Measurements from ENCODE around the gene CEND1. TPM values are rescaled to one million over a fixed set of nuclear protein-coding genes. Genes with fewer than 3 reads are reported as not detected.
A peak's percentile ranks its signal among the peaks of the same experiment; 100 is the strongest.

The CEND1 gene
- total and polyA plus RNA-seq, 2 of the 13 experiments (the other 11 are each of a cell fraction or from before 2014, with no cell fraction given): not detected

DNA sequence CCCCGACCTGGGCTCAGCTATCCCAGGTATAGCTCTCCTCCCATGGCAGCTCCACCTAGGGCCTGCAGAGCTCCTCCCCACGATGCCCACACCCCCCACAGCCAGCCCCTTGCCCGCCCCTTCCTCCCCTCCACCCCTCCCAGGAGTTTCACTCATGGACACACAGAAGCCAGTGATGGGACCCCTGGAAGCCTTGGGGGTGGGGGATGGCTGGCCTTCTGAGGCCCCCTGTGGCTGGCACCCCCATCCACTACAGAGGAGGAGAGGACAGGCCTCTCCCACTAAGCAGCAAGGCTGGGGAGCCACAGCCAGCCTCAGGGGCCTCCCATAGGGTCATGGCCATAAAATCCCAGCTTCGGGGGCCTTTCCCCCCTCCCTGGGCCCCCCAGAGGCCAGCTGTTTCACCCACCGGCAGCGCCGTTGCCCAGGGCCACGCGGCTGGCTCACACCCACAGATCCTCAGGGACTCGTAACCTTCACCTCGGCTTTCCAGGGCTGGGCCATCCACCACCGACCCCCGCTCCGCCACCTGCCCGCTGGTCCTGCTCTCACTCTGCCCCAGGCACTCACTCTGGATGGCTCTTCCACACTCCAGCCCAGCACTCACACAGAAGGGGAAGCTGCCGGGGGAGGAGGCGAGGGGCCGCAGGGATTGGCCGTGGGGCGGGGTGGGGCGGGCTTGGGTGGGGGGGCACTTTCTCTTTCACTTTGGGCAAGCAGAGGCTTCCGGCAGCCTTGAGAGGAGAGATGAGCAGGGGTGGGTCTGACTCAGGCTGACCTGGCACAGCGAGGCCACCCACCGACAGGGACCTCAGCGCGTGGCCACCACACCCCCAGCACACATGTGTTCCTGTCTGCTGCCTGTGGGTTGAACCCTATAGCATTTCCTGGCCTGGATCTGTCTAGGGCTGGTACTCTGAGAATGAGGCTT, 6.0 kb upstream of the CEND1 start (continued):
- TF ChIP-seq ZNF501 (CRISPR knock-in tag; IDR thresholded peaks at IDR 0.05) (no peak), NFYC (CRISPR knock-in tag; IDR thresholded peaks at IDR 0.05) (0 out of 2 replicates have a peak, but pooled peaks have one; percentile 28), IKZF1 (IDR thresholded peaks at IDR 0.05) (no peak), ELF3 (CRISPR knock-in tag; IDR thresholded peaks at IDR 0.05) (peak; percentile 29; the same call in 1 of the 2 replicates), ZNF138 (CRISPR knock-in tag; IDR thresholded peaks at IDR 0.05; ENCODE audit: low read depth) (peak; percentile 38; the same call in 1 of the 2 replicates), SALL1 (CRISPR knock-in tag; IDR thresholded peaks at IDR 0.05) (0 out of 2 replicates have a peak, but pooled peaks have one; percentile 2), ZNF747 (CRISPR knock-in tag; IDR thresholded peaks at IDR 0.05; ENCODE audit: borderline replicate concordance) (0 out of 2 replicates have a peak, but pooled peaks have one; percentile 22), ZNF430 (CRISPR knock-in tag; IDR thresholded peaks at IDR 0.05) (no peak), MYC (CRISPR knock-in tag; IDR thresholded peaks at IDR 0.05; ENCODE audit: borderline replicate concordance) (peak; percentile 34; the same call in 1 of the 2 replicates), SAP130 (CRISPR knock-in tag; IDR thresholded peaks at IDR 0.05; ENCODE audit: low read depth) (peak; percentile 89), MTA1 (CRISPR knock-in tag; IDR thresholded peaks at IDR 0.05; ENCODE audit: borderline replicate concordance) (peak; percentile 2; the same call in 1 of the 2 replicates), ZNF839 (CRISPR knock-in tag; IDR thresholded peaks at IDR 0.05; ENCODE audit: borderline replicate concordance) (0 out of 2 replicates have a peak, but pooled peaks have one; percentile 18), FOSL2 (CRISPR knock-in tag; IDR thresholded peaks at IDR 0.05) (peak; percentile 40), SKI (IDR thresholded peaks at IDR 0.05; ENCODE audit: partially characterized antibody) (peak; percentile 39), IRF2 (CRISPR knock-in tag; IDR thresholded peaks at IDR 0.05) (peak; percentile 97), MXI1 (IDR thresholded peaks at IDR 0.05; ENCODE audit: borderline replicate concordance, low read depth, low read length) (peak; percentile 96), MAZ (IDR thresholded peaks at IDR 0.05; ENCODE audit: borderline replicate concordance, low read depth, low read length) (0 out of 2 replicates have a peak, but pooled peaks have one; percentile 22), MAZ (CRISPR knock-in tag; IDR thresholded peaks at IDR 0.05; ENCODE audit: low read depth) (0 out of 2 replicates have a peak, but pooled peaks have one; percentile 32)
- TF ChIP-seq, protein P1, sequence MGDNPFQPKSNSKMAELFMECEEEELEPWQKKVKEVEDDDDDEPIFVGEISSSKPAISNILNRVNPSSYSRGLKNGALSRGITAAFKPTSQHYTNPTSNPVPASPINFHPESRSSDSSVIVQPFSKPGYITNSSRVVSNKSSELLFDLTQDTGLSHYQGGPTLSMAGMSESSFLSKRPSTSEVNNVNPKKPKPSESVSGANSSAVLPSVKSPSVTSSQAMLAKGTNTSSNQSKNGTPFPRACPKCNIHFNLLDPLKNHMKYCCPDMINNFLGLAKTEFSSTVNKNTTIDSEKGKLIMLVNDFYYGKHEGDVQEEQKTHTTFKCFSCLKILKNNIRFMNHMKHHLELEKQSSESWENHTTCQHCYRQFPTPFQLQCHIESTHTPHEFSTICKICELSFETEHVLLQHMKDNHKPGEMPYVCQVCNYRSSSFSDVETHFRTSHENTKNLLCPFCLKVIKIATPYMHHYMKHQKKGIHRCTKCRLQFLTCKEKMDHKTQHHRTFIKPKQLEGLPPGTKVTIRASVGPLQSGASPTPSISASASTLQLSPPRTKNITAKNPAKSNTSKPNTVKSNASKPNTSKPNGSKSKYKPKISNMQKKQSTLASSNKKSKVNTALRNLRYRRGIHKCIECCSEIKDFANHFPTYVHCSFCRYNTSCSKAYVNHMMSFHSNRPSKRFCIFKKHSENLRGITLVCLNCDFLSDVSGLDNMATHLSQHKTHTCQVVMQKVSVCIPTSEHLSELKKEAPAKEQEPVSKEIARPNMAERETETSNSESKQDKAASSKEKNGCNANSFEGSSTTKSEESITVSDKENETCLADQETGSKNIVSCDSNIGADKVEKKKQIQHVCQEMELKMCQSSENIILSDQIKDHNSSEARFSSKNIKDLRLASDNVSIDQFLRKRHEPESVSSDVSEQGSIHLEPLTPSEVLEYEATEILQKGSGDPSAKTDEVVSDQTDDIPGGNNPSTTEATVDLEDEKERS (CRISPR knock-in tag; IDR thresholded peaks at IDR 0.05): no peak
- TF ChIP-seq, protein P2, sequence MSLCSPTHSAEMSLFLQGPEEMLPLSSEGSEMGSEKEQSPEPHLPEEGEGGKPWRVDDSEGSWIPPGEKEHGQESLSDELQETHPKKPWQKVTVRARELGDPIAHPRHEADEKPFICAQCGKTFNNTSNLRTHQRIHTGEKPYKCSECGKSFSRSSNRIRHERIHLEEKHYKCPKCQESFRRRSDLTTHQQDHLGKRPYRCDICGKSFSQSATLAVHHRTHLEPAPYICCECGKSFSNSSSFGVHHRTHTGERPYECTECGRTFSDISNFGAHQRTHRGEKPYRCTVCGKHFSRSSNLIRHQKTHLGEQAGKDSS (CRISPR knock-in tag; IDR thresholded peaks at IDR 0.05; ENCODE audit: borderline replicate concordance, low read depth): 0 out of 2 replicates have a peak, but pooled peaks have one; percentile 16
- TF ChIP-seq, protein P3, sequence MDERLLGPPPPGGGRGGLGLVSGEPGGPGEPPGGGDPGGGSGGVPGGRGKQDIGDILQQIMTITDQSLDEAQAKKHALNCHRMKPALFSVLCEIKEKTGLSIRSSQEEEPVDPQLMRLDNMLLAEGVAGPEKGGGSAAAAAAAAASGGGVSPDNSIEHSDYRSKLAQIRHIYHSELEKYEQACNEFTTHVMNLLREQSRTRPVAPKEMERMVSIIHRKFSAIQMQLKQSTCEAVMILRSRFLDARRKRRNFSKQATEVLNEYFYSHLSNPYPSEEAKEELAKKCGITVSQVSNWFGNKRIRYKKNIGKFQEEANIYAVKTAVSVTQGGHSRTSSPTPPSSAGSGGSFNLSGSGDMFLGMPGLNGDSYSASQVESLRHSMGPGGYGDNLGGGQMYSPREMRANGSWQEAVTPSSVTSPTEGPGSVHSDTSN (CRISPR knock-in tag; IDR thresholded peaks at IDR 0.05): no peak
- TF ChIP-seq, protein P4, sequence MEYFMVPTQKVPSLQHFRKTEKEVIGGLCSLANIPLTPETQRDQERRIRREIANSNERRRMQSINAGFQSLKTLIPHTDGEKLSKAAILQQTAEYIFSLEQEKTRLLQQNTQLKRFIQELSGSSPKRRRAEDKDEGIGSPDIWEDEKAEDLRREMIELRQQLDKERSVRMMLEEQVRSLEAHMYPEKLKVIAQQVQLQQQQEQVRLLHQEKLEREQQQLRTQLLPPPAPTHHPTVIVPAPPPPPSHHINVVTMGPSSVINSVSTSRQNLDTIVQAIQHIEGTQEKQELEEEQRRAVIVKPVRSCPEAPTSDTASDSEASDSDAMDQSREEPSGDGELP (IDR thresholded peaks at IDR 0.05; ENCODE audit: borderline replicate concordance, low read depth): no peak
- TF ChIP-seq, protein P5, sequence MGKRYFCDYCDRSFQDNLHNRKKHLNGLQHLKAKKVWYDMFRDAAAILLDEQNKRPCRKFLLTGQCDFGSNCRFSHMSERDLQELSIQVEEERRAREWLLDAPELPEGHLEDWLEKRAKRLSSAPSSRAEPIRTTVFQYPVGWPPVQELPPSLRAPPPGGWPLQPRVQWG (CRISPR knock-in tag; IDR thresholded peaks at IDR 0.05; ENCODE audit: borderline replicate concordance, low read depth): no peak

All from HepG2 (cell line).